ENCODE measurements around the gene ZNF85. TPM values are rescaled to one million over a fixed set of nuclear protein-coding genes. Genes with fewer than 3 reads are reported as not detected.

ZNF85 gene
- 29.3 and 48.3 TPM in 2 replicates for total RNA-seq (ENCODE audit: low replicate concordance)

DNA sequence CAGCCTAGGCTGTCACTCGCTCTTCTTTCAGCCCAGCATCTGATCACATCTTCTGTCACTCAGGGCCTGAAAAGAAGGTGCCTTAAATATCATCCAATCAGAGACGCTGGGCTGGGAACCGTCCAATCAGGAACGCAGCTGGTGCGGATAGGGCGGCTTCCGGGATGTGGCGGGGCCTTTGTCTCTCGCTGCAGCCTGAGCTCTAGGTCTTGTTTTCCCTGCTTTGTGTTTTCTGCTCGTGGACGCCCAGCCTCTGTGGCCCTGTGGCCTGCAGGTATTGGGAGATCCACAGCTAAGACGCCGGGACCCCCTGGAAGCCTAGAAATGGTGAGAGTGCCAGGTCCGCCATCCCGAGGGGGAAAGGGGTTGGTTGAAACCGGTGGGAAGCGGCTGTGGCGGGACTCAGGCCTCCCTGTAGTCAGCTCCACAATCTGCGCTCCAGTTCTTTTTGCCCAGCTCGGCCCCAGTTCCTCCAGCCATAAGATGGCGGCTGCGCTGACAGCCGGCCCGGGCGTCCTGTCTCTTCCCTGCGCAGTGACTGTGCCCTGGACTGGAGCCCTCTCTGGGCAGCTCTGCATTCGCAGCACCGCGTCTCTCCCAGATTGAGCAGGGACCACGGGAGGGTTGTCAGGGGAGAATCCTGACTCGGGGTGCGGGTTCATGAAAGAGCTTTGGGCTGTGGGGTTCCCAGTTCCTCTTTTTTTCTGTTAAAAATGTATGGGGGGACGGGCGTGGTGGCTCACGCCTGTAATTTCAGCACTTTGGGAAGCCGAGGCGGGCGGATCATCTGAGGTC, at the start of gene ZNF85:
Gene ZNF85 (plus strand): TSS at position 175 of the 795 bp plus-strand sequence. CDS start 150 bp downstream, at position 325.
- Mint-ChIP-seq H3K9me3 (peaks cover 54% of the 10 kb centered on the region), H3K36me3 (peaks cover 35% of the 10 kb centered on the region), H3K4me1 (peaks cover 4% of the 10 kb centered on the region), H3K27me3 (ENCODE audit: insufficient read depth, low read depth) (peaks cover 7% of the 10 kb centered on the region), H3K27ac (peak within 1 kb of the TSS; percentile 99), H3K4me3 (peak within 1 kb of the TSS; percentile 98)
- peaks cover 49% of the 10 kb centered on the region for H3K79me2 ChIP-seq (ENCODE audit: low read depth)
- TF ChIP-seq, protein P1, sequence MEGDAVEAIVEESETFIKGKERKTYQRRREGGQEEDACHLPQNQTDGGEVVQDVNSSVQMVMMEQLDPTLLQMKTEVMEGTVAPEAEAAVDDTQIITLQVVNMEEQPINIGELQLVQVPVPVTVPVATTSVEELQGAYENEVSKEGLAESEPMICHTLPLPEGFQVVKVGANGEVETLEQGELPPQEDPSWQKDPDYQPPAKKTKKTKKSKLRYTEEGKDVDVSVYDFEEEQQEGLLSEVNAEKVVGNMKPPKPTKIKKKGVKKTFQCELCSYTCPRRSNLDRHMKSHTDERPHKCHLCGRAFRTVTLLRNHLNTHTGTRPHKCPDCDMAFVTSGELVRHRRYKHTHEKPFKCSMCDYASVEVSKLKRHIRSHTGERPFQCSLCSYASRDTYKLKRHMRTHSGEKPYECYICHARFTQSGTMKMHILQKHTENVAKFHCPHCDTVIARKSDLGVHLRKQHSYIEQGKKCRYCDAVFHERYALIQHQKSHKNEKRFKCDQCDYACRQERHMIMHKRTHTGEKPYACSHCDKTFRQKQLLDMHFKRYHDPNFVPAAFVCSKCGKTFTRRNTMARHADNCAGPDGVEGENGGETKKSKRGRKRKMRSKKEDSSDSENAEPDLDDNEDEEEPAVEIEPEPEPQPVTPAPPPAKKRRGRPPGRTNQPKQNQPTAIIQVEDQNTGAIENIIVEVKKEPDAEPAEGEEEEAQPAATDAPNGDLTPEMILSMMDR (IDR thresholded peaks at IDR 0.05): no peak
- TF ChIP-seq EZH2 (IDR thresholded peaks at IDR 0.05) (no peak), EZH2phosphoT487 (IDR thresholded peaks at IDR 0.05) (no peak)
- H2AFZ ChIP-seq (replicated peaks): peak within 1 kb of the TSS; percentile 94
- H3F3A ChIP-seq (ENCODE audit: low read depth): peaks cover 9% of the 10 kb centered on the region
- H3K27me3 ChIP-seq: no peaks in the 10 kb centered on the region
- peak within 1 kb of the TSS; percentile 86 for H3K4me3 ChIP-seq
- no peaks in the 10 kb centered on the region for H4K20me1 ChIP-seq (ENCODE audit: low read depth)
- H3K36me3 ChIP-seq: no peaks in the 10 kb centered on the region
- peak within 1 kb of the TSS; percentile 85 for H3K4me2 ChIP-seq
- H3K27ac ChIP-seq: peak within 1 kb of the TSS; percentile 100
- DNase-seq (ENCODE audit: low spot score): peak; percentile 96
- no peaks in the 10 kb centered on the region for H3K9me3 ChIP-seq (ENCODE audit: low read depth)
- H3K4me1 ChIP-seq: peaks cover 11% of the 10 kb centered on the region
- peak within 1 kb of the TSS; percentile 96 for H3K9ac ChIP-seq

DNA sequence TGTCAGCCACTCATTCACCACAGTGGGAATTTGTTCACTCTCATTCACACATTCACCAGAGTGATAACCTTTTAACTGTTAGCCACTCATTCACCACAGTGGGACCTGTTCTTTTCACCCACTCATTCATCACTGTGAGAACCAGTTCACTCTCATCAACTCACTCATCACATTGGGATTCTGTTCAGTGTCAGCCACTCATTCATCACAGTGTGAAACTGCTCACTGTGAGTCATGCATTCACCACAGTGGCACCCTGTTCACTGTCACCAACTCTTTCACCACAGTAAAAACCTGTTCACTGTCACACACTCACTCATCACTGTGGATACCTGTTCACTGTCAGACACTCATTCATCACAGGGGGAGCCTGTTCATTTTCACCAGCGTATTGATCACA, 43.5 kb upstream of the ZNF85 start:
- Histone ChIP-seq H3K36me3 (no peaks in the 10 kb centered on the region), H3K79me2 (ENCODE audit: low read depth) (no peaks in the 10 kb centered on the region), H3K27ac (no peak overlapping the region), H3K27me3 (no peaks in the 10 kb centered on the region), H3K4me3 (no peak overlapping the region), H3K4me2 (no peak overlapping the region), H3F3A (ENCODE audit: low read depth) (no peaks in the 10 kb centered on the region), H2AFZ (replicated peaks) (no peak overlapping the region), H3K9me3 (ENCODE audit: low read depth) (no peaks in the 10 kb centered on the region), H3K4me1 (no peaks in the 10 kb centered on the region), H3K9ac (no peak overlapping the region), H4K20me1 (ENCODE audit: low read depth) (no peaks in the 10 kb centered on the region)
- Mint-ChIP-seq H3K4me1 (no peaks in the 10 kb centered on the region), H3K4me3 (no peak overlapping the region), H3K27ac (no peak overlapping the region), H3K27me3 (ENCODE audit: insufficient read depth, low read depth) (peaks cover 6% of the 10 kb centered on the region), H3K36me3 (no peaks in the 10 kb centered on the region), H3K9me3 (peaks cover 93% of the 10 kb centered on the region)
- DNase-seq (ENCODE audit: low spot score): no peak
- TF ChIP-seq EZH2phosphoT487 (IDR thresholded peaks at IDR 0.05): no peak
- TF ChIP-seq, protein P1 (IDR thresholded peaks at IDR 0.05): no peak
- no peak for TF ChIP-seq EZH2 (IDR thresholded peaks at IDR 0.05)

DNA sequence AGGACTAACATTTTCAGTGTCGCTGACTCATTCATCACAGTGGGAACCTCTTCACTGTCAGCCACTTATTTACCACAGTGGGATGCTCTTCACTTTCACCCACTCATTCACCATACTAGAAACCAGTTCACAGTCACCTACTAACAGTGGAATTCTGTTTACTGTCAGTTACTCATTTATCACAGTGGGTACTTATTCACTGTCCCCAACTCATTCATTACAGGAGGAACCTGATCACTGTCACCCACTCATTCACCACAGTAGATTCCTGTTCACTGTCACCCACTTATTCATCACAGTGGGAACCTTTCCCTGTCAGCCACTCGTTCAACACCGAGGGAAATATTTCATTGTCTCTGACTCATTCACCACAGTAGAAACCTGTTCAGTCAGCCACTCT, 10.1 kb upstream of the ZNF85 start:
- H3K27ac ChIP-seq: no peak overlapping the region
- no peaks in the 10 kb centered on the region for H3K79me2 ChIP-seq (ENCODE audit: low read depth)
- H3K36me3 ChIP-seq: no peaks in the 10 kb centered on the region
- H3K27me3 Mint-ChIP-seq (ENCODE audit: insufficient read depth, low read depth): peaks cover 12% of the 10 kb centered on the region
- no peaks in the 10 kb centered on the region for H3K9me3 ChIP-seq (ENCODE audit: low read depth)
- H3K36me3 Mint-ChIP-seq: peaks cover 4% of the 10 kb centered on the region
- no peak overlapping the region for H3K4me2 ChIP-seq
- DNase-seq (ENCODE audit: low spot score): no peak
- H3K9ac ChIP-seq: no peak overlapping the region
- H3K27ac Mint-ChIP-seq: no peak overlapping the region
- peaks cover 71% of the 10 kb centered on the region for H3K9me3 Mint-ChIP-seq
- no peak overlapping the region for H3K4me3 ChIP-seq
- H3K4me1 ChIP-seq: no peaks in the 10 kb centered on the region
- H3K4me3 Mint-ChIP-seq: no peak overlapping the region
- H3K27me3 ChIP-seq: no peaks in the 10 kb centered on the region
- H3K4me1 Mint-ChIP-seq: no peaks in the 10 kb centered on the region
- H4K20me1 ChIP-seq (ENCODE audit: low read depth): no peaks in the 10 kb centered on the region
- H2AFZ ChIP-seq (replicated peaks): no peak overlapping the region
- H3F3A ChIP-seq (ENCODE audit: low read depth): no peaks in the 10 kb centered on the region
- TF ChIP-seq, protein P1 (IDR thresholded peaks at IDR 0.05): no peak
- TF ChIP-seq EZH2 (IDR thresholded peaks at IDR 0.05): no peak
- no peak for TF ChIP-seq EZH2phosphoT487 (IDR thresholded peaks at IDR 0.05)

Measured in neural progenitor cell (in vitro differentiated cells).